HCT116 (cell line): ENCODE data around the gene SRL. TPM values are rescaled to one million over a fixed set of nuclear protein-coding genes. Genes with fewer than 3 reads are reported as not detected.

Experiments
- ATAC-seq: fragments of 200-7000 bp; cut with Tn5 transposase; 2 replicates; pipeline ENCODE4 v1.9.1; 2020; ENCODE audit warnings: mild to moderate bottlenecking, moderate library complexity
- BruUV-seq: library from RNA; stranded (reverse); fragments of 400-500 nt; replicated peaks from 2 replicates; lab custom pipeline; 2021; lab: Mats Ljungman, UMichigan
- CTCF ChIA-PET: fragments of 300-600 bp; sonication (Branson Sonifier 250); formaldehyde crosslinking; loops from one replicate; lab custom pipeline; 2021; ENCODE audit warnings: antibody characterized with exemption; lab: Charles Lee
- POLR2A ChIA-PET: fragments of 300-600, 350-600 bp; sonication (Branson Sonifier 250); formaldehyde crosslinking; loops from one replicate; lab custom pipeline; 2021; ENCODE audit warnings: antibody characterized with exemption; lab: Charles Lee
- RAD21 ChIA-PET, 2 experiments: fragments of 300-600 bp; sonication (Branson Sonifier 250); formaldehyde crosslinking; loops; one replicate each; lab custom pipeline; 2023; ENCODE audit warnings: low total read pairs in 2 of 2; ENCODE audit not compliant: uncharacterized antibody in 2 of 2, unreplicated experiment in 2 of 2, low non-redundant PET in 1 of 2; lab: Charles Lee
- DNase-seq: peaks from one replicate; pipeline ENCODE4 v3.0.0-alpha.2; 2010; ENCODE audit warnings: low read depth, low spot score
- H2AFZ ChIP-seq: fragments of 200-600 bp; shearing (Covaris generic), sonication (generic); 2 replicates; pipeline ENCODE4 v1.6.1; 2017; ENCODE audit warnings: low read depth, mixed run types, mixed read lengths, antibody characterized with exemption, low read length; ENCODE audit not compliant: poor library complexity, severe bottlenecking
- H3K27ac ChIP-seq: 2 replicates; pipeline ENCODE4 v1.5.1; 2012; ENCODE audit warnings: low read depth, low read length
- H3K27me3 ChIP-seq: fragments of 200-600 bp; sonication (generic); 2 replicates; pipeline ENCODE4 v1.6.1; 2016; ENCODE audit warnings: mixed run types, low read length, mixed read lengths; ENCODE audit not compliant: insufficient read depth
- H3K36me3 ChIP-seq, 2 experiments: fragments of 200-500 bp in 1 of 2; fragments of 200-600 bp in 1 of 2; sonication (Bioruptor generic) in 1 of 2; sonication (generic) in 1 of 2; 2 replicates each; pipeline versions ENCODE4 v1.5.1 to v1.6.1; 2014 to 2016; ENCODE audit warnings: low read length in 2 of 2, inconsistent platforms in 1 of 2, mixed read lengths in 1 of 2, mixed run types in 1 of 2; ENCODE audit not compliant: insufficient read depth in 2 of 2, control insufficient read depth in 1 of 2
- H3K4me1 ChIP-seq, 2 experiments: fragments of 200-600 bp in 1 of 2; sonication (generic) in 1 of 2; 2 replicates each; pipeline versions ENCODE4 v1.5.1 to v1.6.1; 2012 to 2017; ENCODE audit warnings: low read length in 2 of 2, inconsistent platforms in 1 of 2, mild to moderate bottlenecking in 1 of 2, mixed read lengths in 1 of 2, mixed run types in 1 of 2, moderate library complexity in 1 of 2; ENCODE audit not compliant: insufficient read depth in 2 of 2, control insufficient read depth in 1 of 2
- H3K4me2 ChIP-seq: fragments of 200-600 bp; sonication (generic); 2 replicates; pipeline ENCODE4 v1.6.1; 2017; ENCODE audit warnings: mixed run types, low read length, mixed read lengths
- H3K4me3 ChIP-seq, 2 experiments: fragments of 200-600 bp in 1 of 2; sonication (generic) in 1 of 2; replicated peaks in 1 of 2; 2 replicates each; pipeline ENCODE4 v1.5.1; 2011 to 2016; ENCODE audit warnings: low read length in 2 of 2, control low read depth in 1 of 2, low read depth in 1 of 2, mild to moderate bottlenecking in 1 of 2, mixed read lengths in 1 of 2, mixed run types in 1 of 2
- H3K79me2 ChIP-seq: fragments of 200-600 bp; sonication (generic); 2 replicates; pipeline ENCODE4 v1.6.1; 2017; ENCODE audit warnings: mild to moderate bottlenecking, mixed run types, low read length, moderate library complexity, mixed read lengths; ENCODE audit not compliant: insufficient read depth
- H3K9ac ChIP-seq: fragments of 200-600 bp; sonication (generic); 2 replicates; pipeline ENCODE4 v1.6.1; 2016; ENCODE audit warnings: low read length, mixed read lengths
- H3K9me2 ChIP-seq: fragments of 200-600 bp; sonication (generic), shearing (Covaris generic); 2 replicates; pipeline ENCODE4 v1.6.1; 2017; ENCODE audit warnings: mixed run types, mild to moderate bottlenecking, moderate library complexity; ENCODE audit not compliant: insufficient read depth
- H3K9me3 ChIP-seq, 2 experiments: fragments of 200-500 bp in 1 of 2; fragments of 200-600 bp in 1 of 2; sonication (Bioruptor generic) in 1 of 2; sonication (generic) in 1 of 2; 2 replicates each; pipeline ENCODE4 v1.6.1; 2014 to 2017; ENCODE audit warnings: low read length in 2 of 2, mixed read lengths in 2 of 2, inconsistent platforms in 1 of 2, low read depth in 1 of 2, mild to moderate bottlenecking in 1 of 2, mixed run types in 1 of 2, moderate library complexity in 1 of 2; ENCODE audit not compliant: control insufficient read depth in 1 of 2, insufficient read depth in 1 of 2
- H4K20me1 ChIP-seq: fragments of 200-600 bp; sonication (generic), shearing (Covaris generic); 2 replicates; pipeline ENCODE4 v1.6.1; 2017; ENCODE audit warnings: mixed run types, mild to moderate bottlenecking, moderate library complexity; ENCODE audit not compliant: insufficient read depth
- ATF3 ChIP-seq: IDR thresholded peaks from 2 replicates; pipeline ENCODE4 v1.6.1; 2012
- CTCF ChIP-seq, 3 experiments: fragments of 200-600 bp in 1 of 3; sonication (generic) in 1 of 3; IDR thresholded peaks in 2 of 3; conservative IDR thresholded peaks in 1 of 3; 2 replicates each; pipeline ENCODE4 v1.5.1; 2012 to 2017; ENCODE audit warnings: low read depth in 2 of 3, low read length in 2 of 3, antibody characterized with exemption in 1 of 3, borderline replicate concordance in 1 of 3, control low read depth in 1 of 3, mild to moderate bottlenecking in 1 of 3, mixed read lengths in 1 of 3, mixed run types in 1 of 3, moderate library complexity in 1 of 3; ENCODE audit not compliant: insufficient read depth in 1 of 3
- EGR1 ChIP-seq: IDR thresholded peaks from 2 replicates; pipeline ENCODE4 v1.6.1; 2012; ENCODE audit warnings: low read depth
- MAX ChIP-seq: IDR thresholded peaks from 2 replicates; pipeline ENCODE4 v1.6.1; 2012
- POLR2A ChIP-seq: IDR thresholded peaks from 2 replicates; pipeline ENCODE4 v1.7.0; 2011; ENCODE audit warnings: borderline replicate concordance; ENCODE audit not compliant: insufficient read depth, insufficient read length; ENCODE audit errors: extremely low read depth
- POLR2AphosphoS5 ChIP-seq: IDR thresholded peaks from 2 replicates; pipeline ENCODE4 v1.6.1; 2011; ENCODE audit warnings: mild to moderate bottlenecking, low read depth, low read length, moderate library complexity
- RAD21 ChIP-seq: IDR thresholded peaks from 2 replicates; pipeline ENCODE4 v1.6.1; 2012; ENCODE audit warnings: low read depth, mild to moderate bottlenecking
- REST ChIP-seq: IDR thresholded peaks from 2 replicates; pipeline ENCODE4 v1.6.1; 2012; ENCODE audit warnings: low read depth
- SIN3A ChIP-seq: IDR thresholded peaks from 2 replicates; pipeline ENCODE4 v1.6.1; 2012; ENCODE audit warnings: low read depth
- SP1 ChIP-seq: IDR thresholded peaks from 2 replicates; pipeline ENCODE4 v1.6.1; 2012; ENCODE audit warnings: low read depth
- ZBTB33 ChIP-seq: IDR thresholded peaks from 2 replicates; pipeline ENCODE4 v1.6.1; 2011; ENCODE audit warnings: mild to moderate bottlenecking, low read length, moderate library complexity; ENCODE audit not compliant: insufficient replicate concordance; ENCODE audit errors: extremely low read depth
- ZNF274 ChIP-seq: fragments of 200-500 bp; sonication (Bioruptor generic); IDR thresholded peaks from 2 replicates; pipeline ENCODE4 v1.6.1; 2014; ENCODE audit warnings: mild to moderate bottlenecking, low read depth, low read length, inconsistent platforms
- intact Hi-C: fragments of 100-400 bp; cut with micrococcal nuclease; formaldehyde crosslinking; loops from 2 replicates; pipeline ENCODE4 v1.10.0; 2022
- total RNA-seq: library from RNA; stranded (reverse); gene quantifications from one replicate; pipeline ENCODE4 v1.2.1, GENCODE V29; 2021; ENCODE audit not compliant: unreplicated experiment

The SRL gene
- total RNA-seq, 1 experiment from 2014 or later, result not detected

- Histone ChIP-seq H3K9ac (no peak overlapping the region), H3K36me3 (no peaks in the 10 kb centered on the region), H3K9me3 (no peaks in the 10 kb centered on the region), H3K79me2 (no peaks in the 10 kb centered on the region), H3K9me2 (no peaks in the 10 kb centered on the region; the same call in 1 of the 2 replicates), H3K4me1 (no peaks in the 10 kb centered on the region), H3K4me3 (no peak overlapping the region), H3K27ac (no peak overlapping the region), H3K27me3 (no peaks in the 10 kb centered on the region), H4K20me1 (no peaks in the 10 kb centered on the region), H3K4me2 (no peak overlapping the region), H2AFZ (no peak overlapping the region)
- ATAC-seq, result no peak
- no peak for TF ChIP-seq MAX
- no peak for TF ChIP-seq EGR1
- no peak for TF ChIP-seq SP1
- no peak for TF ChIP-seq ZNF274
- no peak for TF ChIP-seq ATF3
- intact Hi-C loops, result no loop called here
- DNase-seq, result no peak
- BruUV-seq, result no TSS peak
- CTCF ChIA-PET, result no interaction called here
- RAD21 ChIA-PET, result no interaction called here
- POLR2A ChIA-PET, result no interaction called here
These were observed 10.0 kb downstream of the SRL start for GRCh38 chr16:4231886-4232285.

- no peak for DNase-seq
- H3K27me3 ChIP-seq, result no peaks in the 10 kb centered on the region
- ChIA-PET CTCF (no interaction called here), POLR2A (no interaction called here), RAD21 (no interaction called here)
- H3K4me1 ChIP-seq, result no peaks in the 10 kb centered on the region
- TF ChIP-seq RAD21 (no peak), POLR2A (no peak), SIN3A (no peak), POLR2AphosphoS5 (no peak), REST (no peak), ZBTB33 (no peak), CTCF (IDR thresholded peaks at IDR 0.05 in 2 of 3, conservative IDR thresholded peaks at IDR 0.05 in 1 of 3; ENCODE audit: borderline replicate concordance in 1 of 3, insufficient read depth in 1 of 3, low read depth in 2 of 3, low read length in 2 of 3) (no peak), EGR1 (no peak)
- no TSS peak for BruUV-seq
- intact Hi-C loops, result no loop called here
- H3K4me3 ChIP-seq, result no peak overlapping the region
- no peaks in the 10 kb centered on the region for H3K79me2 ChIP-seq
- H3K9ac ChIP-seq, result no peak overlapping the region
- H3K9me2 ChIP-seq, result no peaks in the 10 kb centered on the region; the same call in 1 of the 2 replicates
- no peaks in the 10 kb centered on the region for H3K9me3 ChIP-seq
- no peaks in the 10 kb centered on the region for H3K36me3 ChIP-seq
- no peak overlapping the region for H3K4me2 ChIP-seq
- H4K20me1 ChIP-seq, result no peaks in the 10 kb centered on the region
- no peak overlapping the region for H3K27ac ChIP-seq
- no peak overlapping the region for H2AFZ ChIP-seq
- ATAC-seq, result no peak
These were observed 10.5 kb downstream of the SRL start for GRCh38 chr16:4231367-4231766.
